Measurements from ENCODE around the gene ST6GALNAC1. TPM values are rescaled to one million over a fixed set of nuclear protein-coding genes. Genes with fewer than 3 reads are reported as not detected.
A peak's percentile ranks its signal among the peaks of the same experiment; 100 is the strongest.

Gene ST6GALNAC1
- total and polyA plus RNA-seq, 8 donors: 2.1 to 46.0 (median 3.4) TPM

DNA sequence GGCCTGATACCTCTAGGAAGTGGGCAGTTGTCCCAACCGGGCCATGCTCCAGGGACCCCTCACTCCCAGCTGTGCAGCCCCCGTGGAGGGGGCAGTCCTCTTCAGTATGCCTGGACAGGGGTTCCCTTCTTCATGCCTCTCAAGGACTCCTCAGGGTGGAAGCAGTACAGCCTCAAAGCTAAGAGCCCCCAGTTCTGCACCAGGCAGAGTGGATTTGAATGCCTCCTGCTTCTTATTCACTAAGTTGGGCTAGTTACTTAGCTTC, 23.9 kb upstream of the ST6GALNAC1 start:
- intact Hi-C loops (cut with DNase I): no loop called here
- ATAC-seq (no peak), DNase-seq (no peak)
- H3K9me3 ChIP-seq: no peaks in the 10 kb centered on the region
- H3K4me1 ChIP-seq: peaks cover 8 to 16% of the 10 kb centered on the region in 2 donors
- no peak overlapping the region for H3K27ac ChIP-seq
- no peaks in the 10 kb centered on the region for H3K27me3 ChIP-seq
- H3K4me3 ChIP-seq: no peak overlapping the region
- no peaks in the 10 kb centered on the region for H3K36me3 ChIP-seq
- no peak for TF ChIP-seq CTCF (IDR thresholded peaks at IDR 0.05)

- ATAC-seq (no peak), DNase-seq (no peak)
- no peak overlapping the region for H3K4me3 ChIP-seq
- no peaks in the 10 kb centered on the region for H3K27me3 ChIP-seq
- no peaks in the 10 kb centered on the region for H3K9me3 ChIP-seq
- no peak for TF ChIP-seq CTCF (IDR thresholded peaks at IDR 0.05)
- no peaks in the 10 kb centered on the region for H3K36me3 ChIP-seq
- intact Hi-C loops (cut with DNase I): no loop called here
- no peak overlapping the region for H3K27ac ChIP-seq
- peaks cover 0 to 24% of the 10 kb centered on the region in 2 donors for H3K4me1 ChIP-seq
Measured at GRCh38 chr17:76660656-76661042, 17.1 kb upstream of the ST6GALNAC1 start.

- DNase-seq (peak in 1 of 4 donors; percentile 79), ATAC-seq (no peak)
- Histone ChIP-seq H3K9me3 (no peaks in the 10 kb centered on the region), H3K27ac (no peak overlapping the region), H3K4me1 (peaks cover 0 to 24% of the 10 kb centered on the region in 2 donors), H3K27me3 (no peaks in the 10 kb centered on the region), H3K36me3 (no peaks in the 10 kb centered on the region), H3K4me3 (no peak overlapping the region)
- intact Hi-C loops (cut with DNase I): no loop called here
- no peak for TF ChIP-seq CTCF (IDR thresholded peaks at IDR 0.05)
Measured at GRCh38 chr17:76659928-76660655, 16.5 kb upstream of the ST6GALNAC1 start.

DNA sequence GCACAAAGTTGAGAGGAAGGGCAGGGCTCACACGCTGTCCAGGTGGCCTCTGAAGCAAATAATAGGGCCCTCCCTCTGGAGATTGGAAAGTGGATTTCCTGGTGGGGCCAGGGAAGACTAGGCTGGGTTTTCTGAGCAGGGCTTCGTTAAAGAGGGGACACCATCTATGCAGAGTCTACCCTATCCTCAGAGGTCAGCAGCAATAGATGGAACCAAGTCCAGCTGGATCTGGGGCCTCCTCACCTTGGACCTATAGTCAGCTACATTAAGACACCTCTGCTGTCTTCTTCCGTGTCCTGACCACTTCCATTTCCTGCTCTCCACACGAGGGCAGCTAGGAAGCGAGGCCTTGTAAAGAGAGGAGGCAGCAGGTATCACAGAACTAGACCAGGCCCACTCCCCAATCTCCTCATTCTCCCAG, 14.7 kb upstream of the ST6GALNAC1 start:
- DNase-seq (no peak), ATAC-seq (no peak)
- Histone ChIP-seq H3K9me3 (no peaks in the 10 kb centered on the region), H3K4me1 (peaks cover 0 to 24% of the 10 kb centered on the region in 2 donors), H3K4me3 (no peak overlapping the region), H3K36me3 (no peaks in the 10 kb centered on the region), H3K27me3 (no peaks in the 10 kb centered on the region), H3K27ac (no peak overlapping the region)
- no peak for TF ChIP-seq CTCF (IDR thresholded peaks at IDR 0.05)
- intact Hi-C loops (cut with DNase I): no loop called here

DNA sequence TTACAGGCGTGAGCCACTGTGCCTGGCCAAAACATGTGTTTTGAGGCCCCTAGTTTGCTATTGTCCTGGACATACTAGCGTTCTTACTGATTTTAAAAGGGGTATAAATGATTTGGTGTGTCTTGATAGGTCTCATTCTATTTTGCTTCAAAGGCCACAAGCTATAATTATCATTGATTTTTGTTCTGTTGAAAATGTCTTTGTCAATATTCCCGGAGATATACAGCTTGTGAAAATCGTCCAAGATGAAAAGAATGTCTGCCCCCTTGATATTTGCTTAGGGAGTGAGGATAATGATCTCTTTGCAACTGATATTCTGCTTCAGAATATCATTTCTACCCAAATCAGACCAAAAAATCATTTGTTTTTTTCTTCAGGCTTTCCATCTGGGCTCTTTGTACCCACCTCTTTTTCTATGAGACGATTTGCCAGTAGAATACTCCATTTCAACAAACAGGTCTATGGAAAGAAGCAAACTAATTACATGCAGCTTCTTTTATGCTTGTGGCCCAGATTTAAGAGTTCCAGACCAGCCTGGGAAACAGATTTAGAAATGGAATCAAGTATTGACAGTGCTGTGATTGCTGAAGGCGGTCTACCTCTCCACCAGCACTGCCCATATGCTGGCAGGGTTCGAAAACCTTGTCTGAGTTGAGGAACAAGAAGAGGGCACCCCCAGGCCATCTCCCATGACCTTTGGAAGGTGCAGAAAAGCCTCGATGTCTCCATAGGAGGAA, 14.1 kb upstream of the ST6GALNAC1 start:
- H3K4me1 ChIP-seq: peaks cover 0 to 24% of the 10 kb centered on the region in 2 donors
- H3K36me3 ChIP-seq: no peaks in the 10 kb centered on the region
- no peak for TF ChIP-seq CTCF (IDR thresholded peaks at IDR 0.05)
- no peaks in the 10 kb centered on the region for H3K9me3 ChIP-seq
- H3K27ac ChIP-seq: no peak overlapping the region
- no peak overlapping the region for H3K4me3 ChIP-seq
- no peaks in the 10 kb centered on the region for H3K27me3 ChIP-seq
- ATAC-seq (no peak), DNase-seq (no peak)
- intact Hi-C loops (cut with DNase I): no loop called here
